Prostate gland (tissue), 2 donors: Measurements from ENCODE around the gene VKORC1.

Experiments used
- POLR2A ChIP-seq: fragments of 450-650 bp; IDR thresholded peaks from one replicate; pipeline ENCODE4 v1.6.1; 2016; ENCODE audit warnings: antibody characterized with exemption, mild to moderate bottlenecking
- POLR2AphosphoS5 ChIP-seq: sonication (generic); formaldehyde crosslinking; IDR thresholded peaks from one replicate; pipeline ENCODE4 v1.6.1; 2017; ENCODE audit warnings: antibody characterized with exemption
- TF ChIP-seq, protein P1 (sequence below), 4 experiments: fragments of 200-600 bp in 2 of 4; fragments of 450-650 bp in 2 of 4; sonication (generic) in 2 of 4; IDR thresholded peaks; 1 replicate in 3 of 4; 2 replicates in 1 of 4; pipeline ENCODE4 v1.5.1; 2016 to 2019; ENCODE audit warnings: antibody characterized with exemption in 4 of 4, mild to moderate bottlenecking in 2 of 4, moderate library complexity in 2 of 4

DNA sequence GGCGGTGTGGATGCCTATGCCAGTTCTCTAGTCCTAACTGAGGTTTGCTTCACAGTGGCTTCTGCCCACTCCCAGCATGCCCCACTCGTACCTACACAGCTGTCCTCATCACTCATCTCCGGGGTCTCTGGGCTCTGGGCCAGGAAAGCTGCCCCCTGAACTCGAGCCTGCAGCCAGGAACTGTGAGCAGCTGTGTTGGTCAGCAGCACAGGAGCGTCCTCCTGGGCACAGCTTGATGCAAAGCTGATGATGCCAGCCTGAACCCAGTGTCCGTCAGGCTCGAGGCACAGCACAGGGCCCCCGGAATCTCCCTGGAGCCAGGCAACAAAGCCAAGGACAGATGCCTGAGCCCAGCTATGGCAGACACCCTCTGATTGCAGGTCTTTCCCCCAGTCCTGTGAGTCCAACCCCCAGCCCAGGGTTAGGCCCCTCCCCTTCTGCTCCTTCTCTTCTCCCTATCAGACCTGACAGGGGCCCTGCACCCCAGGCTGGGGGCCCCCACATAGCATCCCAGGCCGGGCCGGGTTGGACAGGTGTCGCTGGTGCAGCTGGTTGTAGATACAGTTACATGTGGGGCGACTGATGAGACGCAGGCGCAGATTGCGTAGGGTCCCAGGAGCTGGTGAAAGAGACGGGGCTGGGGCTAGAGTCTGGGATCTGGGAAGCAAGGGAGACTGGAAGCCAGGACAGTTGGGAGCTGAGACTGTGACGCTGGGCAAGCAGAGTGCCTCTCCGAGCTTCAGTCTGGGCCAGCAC is 8.5 kb downstream of the VKORC1 start:
- TF ChIP-seq, protein P1, sequence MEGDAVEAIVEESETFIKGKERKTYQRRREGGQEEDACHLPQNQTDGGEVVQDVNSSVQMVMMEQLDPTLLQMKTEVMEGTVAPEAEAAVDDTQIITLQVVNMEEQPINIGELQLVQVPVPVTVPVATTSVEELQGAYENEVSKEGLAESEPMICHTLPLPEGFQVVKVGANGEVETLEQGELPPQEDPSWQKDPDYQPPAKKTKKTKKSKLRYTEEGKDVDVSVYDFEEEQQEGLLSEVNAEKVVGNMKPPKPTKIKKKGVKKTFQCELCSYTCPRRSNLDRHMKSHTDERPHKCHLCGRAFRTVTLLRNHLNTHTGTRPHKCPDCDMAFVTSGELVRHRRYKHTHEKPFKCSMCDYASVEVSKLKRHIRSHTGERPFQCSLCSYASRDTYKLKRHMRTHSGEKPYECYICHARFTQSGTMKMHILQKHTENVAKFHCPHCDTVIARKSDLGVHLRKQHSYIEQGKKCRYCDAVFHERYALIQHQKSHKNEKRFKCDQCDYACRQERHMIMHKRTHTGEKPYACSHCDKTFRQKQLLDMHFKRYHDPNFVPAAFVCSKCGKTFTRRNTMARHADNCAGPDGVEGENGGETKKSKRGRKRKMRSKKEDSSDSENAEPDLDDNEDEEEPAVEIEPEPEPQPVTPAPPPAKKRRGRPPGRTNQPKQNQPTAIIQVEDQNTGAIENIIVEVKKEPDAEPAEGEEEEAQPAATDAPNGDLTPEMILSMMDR (IDR thresholded peaks at IDR 0.05): no peak
- TF ChIP-seq POLR2AphosphoS5: no peak
- TF ChIP-seq POLR2A: no peak
